Activated CD8-positive, alpha-beta memory T cell treated with anti-CD3 and anti-CD28 coated beads for 24 hours (primary cell): Measurements from ENCODE around the gene POLN.

Experiments used
- DNase-seq: peaks from one replicate; pipeline ENCODE4 v3.0.0-alpha.2; 2020

POLN gene

DNA sequence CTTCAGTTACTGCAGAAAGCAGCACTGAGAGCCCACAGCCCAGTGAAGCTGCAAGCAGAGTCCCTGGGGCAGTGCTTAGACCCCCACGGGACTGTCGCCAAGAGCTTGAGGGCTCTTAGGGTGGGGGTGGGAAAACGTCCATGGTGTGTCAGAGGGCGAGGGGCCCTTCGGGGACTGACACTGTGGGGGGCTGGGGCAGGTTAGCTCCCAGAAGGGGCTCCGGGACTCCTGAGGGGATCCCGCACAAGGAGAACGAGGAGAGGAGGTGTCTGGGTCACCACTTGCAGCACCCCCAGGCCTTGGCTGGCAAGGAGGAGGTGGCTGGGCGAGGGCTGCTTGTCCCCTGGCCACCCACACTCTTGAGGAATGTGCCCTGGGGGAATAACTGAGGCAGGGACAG is 162.0 kb downstream of the POLN start:
- no peak for DNase-seq

DNA sequence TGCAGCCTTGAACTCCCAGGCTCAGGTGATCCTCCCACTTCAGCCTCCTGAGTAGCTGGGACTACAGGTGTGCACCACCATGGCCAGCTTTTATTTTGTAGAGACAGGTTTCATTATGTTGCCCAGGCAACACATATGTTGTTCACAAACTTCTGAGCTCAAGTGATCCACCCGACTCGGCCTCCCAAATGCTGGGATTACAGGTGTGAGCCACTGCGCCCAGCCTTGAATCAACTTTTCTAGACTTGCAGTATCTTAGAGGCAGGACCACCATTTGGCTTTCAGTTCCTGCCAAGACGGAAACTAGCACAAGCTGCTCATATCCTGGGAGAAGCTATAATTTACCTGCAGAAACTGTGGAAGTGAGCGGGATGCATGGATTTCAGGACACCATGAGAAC is 162.9 kb downstream of the POLN start:
- DNase-seq = no peak

DNA sequence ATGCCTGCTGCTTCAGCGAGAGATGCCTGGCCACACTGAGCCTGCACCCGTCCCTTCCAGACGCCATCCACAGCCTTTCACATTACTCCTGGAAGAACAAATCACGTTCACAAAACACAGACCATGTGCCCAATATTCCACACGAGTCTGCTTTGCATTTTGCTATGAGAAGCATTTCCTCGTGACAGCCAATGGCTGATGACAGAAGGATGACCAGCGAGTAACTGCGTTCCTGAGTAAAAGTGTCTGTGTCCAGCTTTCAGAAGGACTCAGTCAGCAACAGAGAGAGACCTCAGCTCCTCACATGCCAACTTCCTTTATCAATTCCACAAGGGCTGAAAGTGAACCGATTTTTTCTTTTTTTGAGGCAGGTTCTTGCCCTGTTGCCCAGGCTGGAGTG is 163.3 kb downstream of the POLN start:
- no peak for DNase-seq

DNA sequence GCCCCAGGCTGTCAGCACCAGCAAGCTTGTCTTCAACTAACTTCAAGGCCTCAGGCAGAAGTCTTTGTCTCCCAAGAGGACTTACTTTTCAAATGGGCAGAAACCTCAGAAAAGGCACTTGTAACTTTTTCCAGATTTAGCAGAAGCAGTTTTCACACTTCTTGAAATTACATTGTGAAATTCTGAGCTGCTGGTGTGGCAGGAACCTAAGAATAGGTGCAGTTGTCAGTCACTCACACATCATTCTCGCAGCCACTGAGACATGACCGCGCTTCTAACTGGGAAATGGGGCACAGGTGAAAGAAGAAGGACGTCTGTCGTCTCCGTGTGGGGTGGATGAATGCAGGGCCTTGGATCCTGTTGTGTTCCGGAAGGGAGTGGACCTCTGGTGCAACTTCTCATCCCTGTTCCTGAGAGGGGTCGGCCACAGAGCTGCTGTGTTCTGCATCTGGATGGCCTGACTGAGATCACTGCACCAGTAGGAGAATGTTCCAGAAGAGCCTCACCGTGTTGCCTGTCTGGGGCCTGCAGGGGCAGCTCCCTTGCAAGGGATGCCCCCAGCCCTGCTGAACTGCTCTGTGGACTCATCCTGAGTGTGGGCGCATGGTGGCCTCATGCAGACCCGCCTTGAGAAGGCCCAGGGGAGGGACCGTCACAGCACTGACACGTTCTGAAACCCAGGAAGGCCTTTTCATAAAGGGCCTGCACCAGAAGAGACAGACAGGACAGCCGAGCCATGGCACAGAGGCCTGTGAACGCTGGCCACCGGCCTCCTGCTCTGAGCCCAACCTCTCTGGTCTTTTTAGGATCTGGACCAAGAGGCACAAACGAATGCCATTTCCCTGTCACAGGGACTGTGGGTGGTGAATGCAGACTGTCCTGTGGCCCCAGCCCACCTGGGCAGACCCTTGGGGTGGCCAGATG is 164.1 kb downstream of the POLN start:
- DNase-seq = no peak

DNA sequence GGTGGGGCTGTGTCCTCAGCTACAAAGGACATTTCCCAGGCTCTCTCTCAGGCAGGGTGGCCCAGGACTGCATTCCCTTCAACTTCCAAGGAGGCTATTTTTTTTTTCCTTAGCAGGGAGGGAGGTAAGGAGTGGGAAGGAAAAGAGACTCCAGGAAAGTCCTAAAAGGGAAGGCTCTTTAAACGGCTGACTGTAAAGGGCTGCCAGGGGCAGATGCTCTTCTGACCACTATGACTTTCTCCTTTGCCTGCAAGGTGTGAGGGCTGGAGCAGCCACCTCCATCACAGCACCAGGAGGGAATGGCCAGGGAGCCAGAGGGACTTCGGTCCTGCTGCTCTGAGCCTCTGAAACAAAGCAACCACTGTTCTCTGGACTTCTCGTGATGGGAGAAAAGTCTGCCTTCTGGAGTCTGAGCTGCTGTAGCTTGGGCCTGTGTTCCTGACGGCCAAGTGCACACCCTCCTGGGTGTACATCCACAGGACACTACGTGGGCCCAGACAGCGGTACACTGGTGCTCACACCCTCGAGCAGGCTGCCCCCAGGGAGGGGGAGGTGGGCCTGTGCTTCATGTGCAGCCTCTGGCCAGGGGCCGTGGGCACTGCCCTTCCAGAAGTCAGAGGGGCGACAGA is 164.9 kb downstream of the POLN start:
- DNase-seq = no peak

DNA sequence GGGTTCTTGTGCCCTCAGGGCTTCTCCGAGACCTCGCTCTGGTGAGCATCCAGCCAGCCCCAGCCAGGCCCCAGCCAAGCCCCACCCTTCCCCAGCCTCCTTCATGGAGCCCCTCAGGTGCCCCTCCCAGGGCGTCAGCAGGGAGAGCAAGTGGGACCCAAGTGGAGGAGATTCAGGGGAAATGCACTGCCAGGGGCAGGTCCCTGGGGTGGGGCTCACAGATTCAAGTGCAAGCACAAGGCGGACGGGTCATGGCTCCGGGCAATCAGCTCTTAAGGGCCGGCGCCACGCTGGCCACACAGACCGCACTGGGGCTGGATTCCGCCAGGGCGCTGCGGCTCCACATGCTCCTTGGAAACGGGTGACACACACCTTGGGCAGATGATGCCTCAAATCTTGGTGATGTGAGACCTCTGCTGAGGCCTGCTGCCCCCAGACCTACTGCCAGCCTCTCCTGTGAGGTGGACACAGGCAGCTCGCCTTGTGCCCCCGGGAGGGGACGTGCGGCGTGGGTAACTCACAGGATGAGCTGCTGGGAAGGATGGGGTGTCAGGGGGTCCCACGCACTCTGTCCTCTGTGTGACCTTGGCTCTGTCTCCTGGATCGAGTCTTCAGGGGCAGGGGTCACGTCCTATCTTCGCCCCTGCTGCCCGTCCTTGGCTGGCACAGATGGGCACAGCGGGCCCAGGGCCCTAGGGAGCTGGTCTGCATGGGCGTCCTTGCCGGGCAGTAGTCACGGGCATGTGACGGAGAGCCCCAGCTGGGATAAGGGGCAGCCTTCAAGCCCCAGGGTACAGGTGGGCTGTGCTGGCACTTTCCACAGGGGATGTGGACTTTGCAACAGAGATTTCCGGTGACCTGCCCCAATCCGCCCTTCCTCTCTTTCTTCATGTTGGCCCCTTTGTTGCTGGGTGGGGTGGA is 165.7 kb downstream of the POLN start:
- no peak for DNase-seq

DNA sequence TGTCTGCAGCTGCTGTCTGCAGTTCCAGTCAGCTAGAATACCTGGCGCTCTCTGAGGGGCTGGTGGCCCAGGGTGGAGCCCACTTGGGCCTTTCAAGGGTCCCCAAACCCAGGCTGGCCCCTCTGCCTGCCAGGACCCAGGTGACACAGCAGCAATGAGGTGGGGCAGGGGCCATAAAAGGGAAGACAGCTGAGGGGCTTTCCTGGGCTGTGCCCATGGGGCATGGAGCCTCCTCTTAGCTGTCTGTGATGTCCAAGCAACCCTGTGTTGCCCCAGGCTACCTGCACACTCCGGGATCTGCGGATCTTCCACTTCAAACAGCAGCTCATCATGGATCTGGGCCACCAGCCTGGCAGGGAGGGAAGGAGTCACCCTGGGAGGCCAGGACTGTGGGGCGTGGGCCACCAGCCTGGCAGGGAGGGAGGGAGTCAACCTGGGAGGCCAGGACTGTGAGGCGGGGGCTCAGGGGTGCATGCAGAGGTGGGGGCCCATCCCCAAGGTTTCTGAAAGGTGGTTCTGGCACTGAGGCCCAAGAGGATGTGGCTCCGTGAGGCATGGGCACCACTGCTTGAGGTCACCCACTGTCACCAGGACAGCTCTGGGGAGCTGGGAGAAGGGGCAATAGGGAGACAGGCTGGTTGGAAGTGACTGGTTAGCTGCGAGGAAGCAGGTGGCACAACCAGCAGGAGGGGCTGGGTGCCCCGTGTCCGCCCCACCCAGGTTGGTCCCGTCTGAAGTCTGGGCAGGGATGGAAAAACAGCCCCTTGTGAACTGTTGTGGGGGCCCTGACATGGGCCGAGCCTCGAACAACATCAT is 166.5 kb downstream of the POLN start:
- DNase-seq = no peak

DNA sequence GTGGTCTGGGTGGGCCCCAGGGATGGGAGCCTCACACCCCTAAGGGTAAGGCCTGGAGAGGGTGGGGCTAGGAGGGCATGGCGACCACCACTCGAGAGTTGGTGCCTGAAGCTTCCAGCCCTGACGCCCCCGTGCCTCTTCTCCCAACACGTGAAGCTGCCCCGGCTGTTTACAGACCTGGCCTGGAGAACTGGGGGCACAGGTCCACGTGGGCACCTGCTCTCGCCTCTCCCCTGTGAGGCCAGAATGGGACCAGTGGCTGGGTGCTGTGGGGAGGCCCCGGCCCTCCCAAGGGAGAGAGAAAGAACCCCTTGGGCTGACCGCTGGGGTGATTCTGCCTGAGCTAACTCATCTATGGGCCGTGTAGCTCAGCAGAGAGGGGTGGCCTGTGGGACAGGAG is 167.3 kb downstream of the POLN start:
- no peak for DNase-seq

DNA sequence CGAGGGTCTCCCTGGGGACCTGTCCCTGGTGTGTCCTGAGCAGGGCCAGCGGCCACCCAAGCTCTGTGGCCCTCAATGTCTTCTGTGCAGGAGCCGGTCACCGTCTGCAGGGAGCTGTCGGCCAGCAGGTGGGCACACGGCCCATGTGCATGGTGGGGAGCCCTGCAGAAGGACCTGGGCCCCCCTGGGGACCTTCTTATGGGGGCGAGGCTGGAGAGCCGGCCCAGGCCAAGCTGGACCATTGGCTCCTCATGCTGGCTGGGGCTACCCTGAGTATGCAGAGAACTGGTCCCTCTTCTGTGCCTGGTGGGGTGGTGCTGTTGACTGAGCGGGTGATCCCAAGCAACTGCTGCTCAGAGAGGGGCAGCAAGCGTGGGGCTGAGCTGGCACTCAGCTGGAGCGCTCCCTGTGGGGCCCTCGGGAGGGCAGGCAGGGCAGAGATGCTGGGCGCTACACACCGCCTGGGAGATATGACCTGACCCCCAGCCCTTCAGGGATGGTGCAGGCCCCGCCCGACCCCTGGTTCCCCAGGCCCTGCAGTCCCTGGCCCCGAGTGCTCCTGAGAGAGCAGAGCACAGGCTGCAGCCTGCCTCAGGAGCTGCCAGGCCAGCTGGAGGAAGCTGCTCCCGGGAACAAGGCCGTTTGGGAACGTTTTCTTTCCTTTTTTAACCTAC is 168.0 kb downstream of the POLN start:
- DNase-seq = no peak

DNA sequence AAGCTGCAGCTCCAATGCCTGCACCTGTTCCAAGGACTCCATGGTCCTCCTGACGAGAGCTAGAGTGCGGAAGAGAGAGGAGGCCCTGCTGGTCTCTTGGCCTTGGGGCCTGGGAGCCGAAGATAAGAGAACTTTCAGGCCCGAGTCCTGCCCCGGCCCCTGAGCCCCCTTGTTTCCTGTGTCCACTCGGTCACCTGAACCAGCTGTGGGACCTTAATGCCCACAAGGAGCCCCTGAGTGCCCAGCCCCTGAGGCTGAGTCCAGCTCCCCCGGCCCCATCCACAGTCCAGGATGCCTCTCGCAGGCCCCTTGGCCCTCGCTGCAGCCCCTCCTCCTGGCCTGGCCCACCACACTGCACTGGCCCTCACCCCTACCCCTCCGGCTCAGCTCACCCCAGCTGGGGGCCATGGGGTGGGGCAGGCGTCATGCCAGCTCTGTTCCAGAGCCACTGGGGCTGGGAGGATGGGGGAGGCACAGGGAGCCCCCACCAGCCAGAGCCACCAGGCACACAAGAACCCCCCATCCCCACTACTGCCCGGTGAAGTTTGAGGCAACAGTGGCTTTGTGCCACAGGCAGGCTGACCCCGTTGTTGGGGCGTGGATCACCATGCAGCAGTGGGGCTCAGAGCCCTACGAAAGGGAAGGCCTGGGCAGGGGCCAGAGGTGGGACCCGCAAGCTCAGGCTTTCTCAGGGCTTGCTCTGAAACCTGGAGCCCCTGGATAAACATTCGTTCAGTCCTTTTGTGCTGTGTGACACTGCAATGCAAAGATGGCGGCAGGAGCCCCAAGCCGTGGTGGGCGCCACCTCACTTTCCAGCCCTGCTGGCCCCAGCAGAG is 168.7 kb downstream of the POLN start:
- DNase-seq = no peak

DNA sequence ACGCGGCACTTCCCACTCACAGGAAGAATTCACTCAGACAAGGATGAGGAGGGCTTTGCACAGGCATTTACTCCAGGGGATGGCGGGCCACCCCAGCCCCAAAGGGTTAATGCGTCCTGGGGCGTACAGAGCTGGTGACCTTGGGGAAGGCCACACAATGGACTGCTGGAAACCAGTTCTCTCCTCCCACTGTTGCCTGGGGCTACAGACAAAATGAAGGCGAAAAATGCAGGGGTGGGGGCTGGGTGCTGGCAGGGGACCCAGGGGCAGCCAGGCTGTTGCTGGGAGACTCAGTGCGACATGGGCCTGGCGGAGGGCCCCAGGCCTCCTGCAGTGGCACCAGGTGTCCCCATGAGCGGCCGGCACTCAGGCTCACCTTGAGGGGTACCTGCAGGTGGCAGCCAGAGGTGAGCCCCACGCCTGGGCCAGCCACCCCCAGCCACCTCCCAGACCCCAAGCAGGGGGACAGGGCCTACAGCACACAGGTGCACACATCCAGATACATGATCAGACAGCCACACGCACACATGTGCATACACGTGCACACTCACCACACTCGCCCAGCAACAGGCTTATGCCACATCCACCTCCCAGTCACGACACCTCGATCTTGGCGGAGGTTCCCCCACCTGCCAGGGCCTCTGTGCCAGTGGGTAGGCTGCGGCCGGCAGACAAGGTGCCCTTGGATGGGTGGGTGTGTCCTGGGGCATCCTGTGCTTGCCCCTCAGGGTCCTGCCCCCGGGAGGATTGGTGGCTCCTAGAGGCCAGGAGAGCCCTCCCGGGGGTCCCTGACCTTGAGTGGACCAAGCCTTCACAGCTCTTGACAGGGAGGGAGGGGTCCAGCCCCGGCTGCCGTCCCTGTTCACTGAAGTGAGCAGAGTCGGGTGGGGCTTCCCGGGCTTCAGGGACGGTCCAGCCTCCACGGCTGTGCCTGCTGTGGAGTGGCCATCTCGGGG is 169.7 kb downstream of the POLN start:
- no peak for DNase-seq

DNA sequence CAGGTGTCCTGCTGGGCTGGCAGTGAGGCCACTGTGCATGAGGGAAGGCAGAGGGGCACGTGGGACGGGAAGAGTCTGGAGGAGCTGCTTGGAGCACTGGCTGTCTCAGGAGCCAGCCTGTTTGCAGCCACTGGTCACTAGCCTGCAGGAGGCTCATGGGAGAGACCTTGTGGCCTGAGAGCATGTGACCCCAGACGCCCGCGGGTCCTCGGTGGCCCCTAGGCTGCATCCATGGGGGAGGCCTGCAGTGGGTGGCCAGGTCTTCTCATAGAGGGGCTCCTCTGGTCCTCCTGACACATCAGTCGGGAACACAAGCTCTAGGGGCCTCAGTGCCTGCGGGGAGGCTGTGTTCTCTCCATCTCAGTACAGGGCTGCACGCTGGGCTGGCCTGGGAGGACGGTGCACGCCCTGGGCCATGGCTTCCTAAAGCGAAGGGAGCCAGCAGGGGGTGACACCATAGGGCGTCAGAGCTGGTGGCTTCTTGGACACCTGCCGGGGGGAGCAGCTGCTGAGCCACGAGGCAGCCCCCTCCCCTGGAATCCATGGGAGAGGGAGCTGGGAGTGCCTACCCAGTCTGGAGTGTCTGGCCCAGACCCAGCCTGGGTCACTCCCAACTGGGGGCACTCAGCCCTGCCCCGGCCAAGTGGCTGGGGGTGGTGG is 170.5 kb downstream of the POLN start:
- no peak for DNase-seq

DNA sequence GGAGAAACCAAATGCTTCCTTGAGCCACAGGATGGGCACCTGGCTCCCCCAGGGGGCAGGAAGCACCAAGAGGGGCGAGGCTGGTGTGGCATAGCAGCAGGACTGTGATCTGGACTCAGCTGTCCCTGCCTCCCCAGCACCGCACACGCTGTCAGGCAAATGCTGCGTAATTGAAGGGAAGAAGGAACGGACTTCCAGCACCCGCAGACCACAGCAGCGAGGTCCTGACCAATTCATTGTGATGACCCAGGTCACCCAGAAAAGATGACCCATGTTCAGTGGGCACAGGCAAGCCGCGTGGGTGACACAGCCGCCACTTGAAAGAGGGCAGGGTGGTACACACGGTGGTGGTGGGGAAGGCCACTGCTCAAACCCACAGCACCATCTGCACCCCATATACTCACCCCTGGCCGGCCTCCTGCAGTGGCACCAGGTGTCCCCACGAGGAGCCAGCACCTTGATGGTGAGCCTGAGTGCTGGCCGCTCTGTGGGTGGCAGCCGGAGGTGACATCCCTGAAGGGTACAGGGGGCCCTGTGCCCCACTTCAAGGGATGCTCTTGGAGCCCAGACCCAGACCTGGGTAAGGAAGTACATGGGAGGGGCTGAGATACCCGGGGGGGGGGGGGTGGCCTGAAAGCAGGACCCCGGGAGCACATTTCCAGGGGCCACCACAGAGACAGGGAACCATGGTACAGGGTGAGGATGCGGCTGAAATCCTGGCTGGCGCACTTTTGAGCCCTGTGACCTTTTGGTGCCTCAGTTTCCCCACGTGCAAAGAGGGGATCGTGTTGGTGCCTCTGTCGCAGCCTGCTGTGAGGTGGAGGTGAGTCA is 171.3 kb downstream of the POLN start:
- DNase-seq = no peak

DNA sequence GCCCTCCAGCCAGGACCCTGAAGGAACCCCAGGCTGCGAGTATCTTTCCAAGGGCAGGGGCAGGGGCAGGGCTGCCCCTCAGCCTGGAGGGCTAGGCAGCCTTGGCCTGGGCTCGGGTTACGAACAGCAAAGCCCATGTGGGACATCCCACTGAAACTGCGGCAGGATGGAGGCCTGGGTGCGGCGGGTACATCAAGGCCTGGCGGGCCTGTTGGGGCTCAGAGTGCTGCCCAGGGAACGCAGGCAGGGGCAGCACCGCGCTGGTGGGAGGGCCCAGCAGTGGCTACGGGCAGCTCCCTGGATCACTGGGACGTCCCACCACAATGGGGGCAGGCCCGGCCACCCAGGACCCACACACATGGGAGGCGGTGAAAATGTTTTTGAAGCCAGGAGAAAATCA is 171.9 kb downstream of the POLN start:
- DNase-seq = no peak

DNA sequence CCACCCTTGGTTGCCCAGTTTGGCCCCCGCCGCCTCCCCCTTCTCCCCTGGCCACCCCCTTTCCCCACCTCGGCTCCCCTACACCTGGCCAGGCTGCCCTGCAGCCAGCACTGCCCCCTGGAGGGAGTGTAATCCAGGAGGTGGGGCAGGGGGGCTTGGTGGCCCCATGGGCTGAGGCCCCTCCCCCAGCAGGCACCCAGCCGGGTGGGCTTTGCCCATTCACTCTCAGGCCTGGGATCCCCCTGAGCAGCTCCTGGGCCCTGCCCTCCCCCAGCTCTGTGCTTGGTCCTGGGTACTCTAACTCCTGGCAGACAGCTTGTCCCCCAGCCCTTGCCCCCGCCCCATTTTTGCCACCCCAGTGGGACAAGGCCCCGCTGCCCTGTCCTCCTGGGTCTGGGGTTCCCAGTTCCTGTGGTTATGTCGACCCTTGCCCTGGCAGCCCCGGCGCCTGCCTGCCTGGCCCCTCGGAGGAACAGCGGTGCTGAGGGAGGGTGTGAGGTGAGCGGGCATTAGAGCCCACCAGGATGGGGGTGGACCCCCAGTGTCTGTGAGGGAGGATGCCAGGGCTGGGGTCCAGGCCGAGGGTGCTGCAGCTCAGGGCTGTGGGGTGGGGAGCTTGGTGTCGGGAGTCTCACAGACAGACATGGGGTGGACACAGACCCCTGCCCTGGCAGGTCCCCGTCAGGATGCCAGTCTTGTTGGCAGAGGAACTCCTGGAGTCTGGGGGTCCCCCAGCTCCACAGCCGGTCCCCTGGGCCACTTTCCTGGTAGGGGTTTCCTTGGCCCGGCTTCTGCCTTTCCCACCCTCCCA is 172.6 kb downstream of the POLN start:
- no peak for DNase-seq

DNA sequence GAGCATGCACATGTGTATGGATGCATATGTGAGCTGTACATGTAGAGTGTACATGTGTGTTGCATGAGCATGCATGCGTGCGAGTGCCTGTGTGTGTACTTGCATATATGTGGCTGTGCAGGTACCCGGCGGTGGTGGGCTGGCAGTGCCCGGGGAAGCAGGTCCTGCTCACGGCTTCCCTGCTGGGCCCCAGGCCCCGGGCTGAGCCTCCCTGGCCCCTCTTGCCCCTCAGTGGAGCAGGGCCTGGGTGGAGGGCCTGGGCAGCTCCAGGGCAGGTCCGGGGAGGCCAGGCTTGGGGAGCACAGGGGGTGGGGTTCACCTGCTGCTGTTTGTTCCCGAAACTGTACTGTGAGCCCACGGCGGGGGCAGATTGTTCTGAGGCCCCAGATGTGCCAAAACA is 173.4 kb downstream of the POLN start:
- no peak for DNase-seq

DNA sequence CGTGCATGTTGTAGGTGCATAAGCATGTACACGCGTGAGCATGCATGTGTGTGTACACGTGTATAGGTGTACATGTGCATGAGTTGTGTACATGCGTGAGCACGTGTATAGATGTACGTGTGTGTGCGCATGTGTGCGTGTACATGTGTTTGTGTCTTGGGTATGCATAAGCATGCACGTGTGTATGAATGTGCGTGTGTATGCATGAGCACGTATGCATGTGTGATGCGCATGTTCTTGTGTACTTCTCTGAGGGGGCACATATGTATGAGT is 173.8 kb downstream of the POLN start:
- DNase-seq = no peak
